Loucy (cell line): ENCODE measurements around the gene RALB.

Experiments
- H2AFZ ChIP-seq: fragments of 200-600 bp; sonication (generic); 2 replicates; pipeline ENCODE4 v1.6.0; 2016; ENCODE audit warnings: antibody characterized with exemption, mild to moderate bottlenecking, low read length, moderate library complexity
- H3F3A ChIP-seq: fragments of 200-600 bp; 2 replicates; pipeline ENCODE4 v1.6.0; 2016; ENCODE audit warnings: antibody characterized with exemption, low read depth, mild to moderate bottlenecking
- H3K27me3 ChIP-seq: fragments of 200-600 bp; sonication (generic); 2 replicates; pipeline ENCODE4 v1.6.1; 2014; ENCODE audit warnings: low read length, mild to moderate bottlenecking; ENCODE audit not compliant: insufficient read depth, poor library complexity, severe bottlenecking
- H3K36me3 ChIP-seq: fragments of 200-600 bp; sonication (generic); 2 replicates; pipeline ENCODE4 v1.6.1; 2016; ENCODE audit warnings: low read length; ENCODE audit not compliant: insufficient read depth
- H3K4me1 ChIP-seq: fragments of 200-600 bp; sonication (generic); 2 replicates; pipeline ENCODE4 v1.5.1; 2014; ENCODE audit warnings: low read length, mild to moderate bottlenecking; ENCODE audit not compliant: insufficient read depth, poor library complexity, severe bottlenecking
- H3K4me2 ChIP-seq: fragments of 200-600 bp; sonication (generic); 2 replicates; pipeline ENCODE4 v1.6.0; 2014; ENCODE audit warnings: antibody characterized with exemption, low read length, low read depth, mild to moderate bottlenecking; ENCODE audit not compliant: poor library complexity, severe bottlenecking
- H3K4me3 ChIP-seq: fragments of 200-600 bp; sonication (generic); 2 replicates; pipeline ENCODE4 v1.5.1; 2014; ENCODE audit warnings: low read length, mild to moderate bottlenecking, mixed read lengths; ENCODE audit not compliant: poor library complexity, severe bottlenecking
- H3K79me2 ChIP-seq: fragments of 200-600 bp; sonication (generic); 2 replicates; pipeline ENCODE4 v1.6.1; 2014; ENCODE audit warnings: low read length; ENCODE audit not compliant: insufficient read depth
- H3K9ac ChIP-seq: fragments of 200-600 bp; sonication (generic); 2 replicates; pipeline ENCODE4 v1.6.0; 2014; ENCODE audit warnings: mild to moderate bottlenecking, low read depth, low read length, moderate library complexity; ENCODE audit not compliant: poor library complexity, severe bottlenecking
- H3K9me2 ChIP-seq: fragments of 200-600 bp; sonication (generic); replicated peaks from 2 replicates; pipeline ENCODE4 v1.6.1; 2016; ENCODE audit warnings: low read depth, low read length, mixed read lengths
- H3K9me3 ChIP-seq: fragments of 200-600 bp; sonication (generic); 2 replicates; pipeline ENCODE4 v1.6.1; 2014; ENCODE audit warnings: mild to moderate bottlenecking, antibody characterized with exemption, low read length, low read depth; ENCODE audit not compliant: insufficient read depth
- H4K20me1 ChIP-seq: fragments of 200-600 bp; sonication (generic); 2 replicates; pipeline ENCODE4 v1.6.0; 2014; ENCODE audit warnings: antibody characterized with exemption, low read length, mild to moderate bottlenecking; ENCODE audit not compliant: insufficient read depth, poor library complexity, severe bottlenecking
- EZH2phosphoT487 ChIP-seq: fragments of 200-600 bp; IDR thresholded peaks from 2 replicates; pipeline ENCODE4 v1.6.1; 2018; ENCODE audit warnings: antibody characterized with exemption, mild to moderate bottlenecking, moderate library complexity, borderline replicate concordance
- TF ChIP-seq, protein P1 (sequence below): fragments of 200-600 bp; sonication (generic); conservative IDR thresholded peaks from 2 replicates; pipeline ENCODE4 v1.5.1; 2014; ENCODE audit warnings: mild to moderate bottlenecking, antibody characterized with exemption, low read length

The RALB gene

DNA sequence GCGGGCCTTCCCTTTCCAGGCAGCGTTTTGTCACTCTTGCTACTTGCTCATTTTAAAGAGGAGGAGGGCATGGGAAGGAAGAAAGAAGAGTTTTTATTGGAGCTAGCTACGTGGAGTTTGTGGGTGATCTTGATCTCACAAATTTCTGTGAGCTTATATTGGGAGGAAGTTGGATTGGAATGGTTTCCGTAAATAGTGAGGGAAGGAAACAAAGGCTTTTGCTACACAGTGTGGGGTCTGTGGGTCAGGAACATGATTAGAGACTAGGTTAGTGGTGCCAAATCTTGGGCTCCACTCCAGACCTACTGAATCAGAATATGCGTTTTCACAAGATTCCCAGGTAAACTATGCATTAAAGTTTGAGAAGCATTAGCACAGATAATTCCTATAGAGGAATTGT, 8.1 kb downstream of the RALB start:
- Histone ChIP-seq H3K9me3 (peaks cover 8% of the 10 kb centered on the region; the same call in 1 of the 2 replicates), H2AFZ (no peak overlapping the region), H3K9ac (no peak overlapping the region), H3K4me1 (peaks cover 38% of the 10 kb centered on the region), H3K4me3 (no peak overlapping the region), H3K27me3 (no peaks in the 10 kb centered on the region), H3K36me3 (no peaks in the 10 kb centered on the region), H3K4me2 (no peak overlapping the region), H3K79me2 (peaks cover 35% of the 10 kb centered on the region), H3F3A (no peaks in the 10 kb centered on the region), H3K9me2 (no peaks in the 10 kb centered on the region), H4K20me1 (no peaks in the 10 kb centered on the region)
- no peak for TF ChIP-seq EZH2phosphoT487
- TF ChIP-seq, protein P1, sequence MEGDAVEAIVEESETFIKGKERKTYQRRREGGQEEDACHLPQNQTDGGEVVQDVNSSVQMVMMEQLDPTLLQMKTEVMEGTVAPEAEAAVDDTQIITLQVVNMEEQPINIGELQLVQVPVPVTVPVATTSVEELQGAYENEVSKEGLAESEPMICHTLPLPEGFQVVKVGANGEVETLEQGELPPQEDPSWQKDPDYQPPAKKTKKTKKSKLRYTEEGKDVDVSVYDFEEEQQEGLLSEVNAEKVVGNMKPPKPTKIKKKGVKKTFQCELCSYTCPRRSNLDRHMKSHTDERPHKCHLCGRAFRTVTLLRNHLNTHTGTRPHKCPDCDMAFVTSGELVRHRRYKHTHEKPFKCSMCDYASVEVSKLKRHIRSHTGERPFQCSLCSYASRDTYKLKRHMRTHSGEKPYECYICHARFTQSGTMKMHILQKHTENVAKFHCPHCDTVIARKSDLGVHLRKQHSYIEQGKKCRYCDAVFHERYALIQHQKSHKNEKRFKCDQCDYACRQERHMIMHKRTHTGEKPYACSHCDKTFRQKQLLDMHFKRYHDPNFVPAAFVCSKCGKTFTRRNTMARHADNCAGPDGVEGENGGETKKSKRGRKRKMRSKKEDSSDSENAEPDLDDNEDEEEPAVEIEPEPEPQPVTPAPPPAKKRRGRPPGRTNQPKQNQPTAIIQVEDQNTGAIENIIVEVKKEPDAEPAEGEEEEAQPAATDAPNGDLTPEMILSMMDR = no peak

GRCh38 chr2:120261387-120262006, 8.8 kb downstream of the RALB start:
- H3K4me3 ChIP-seq = no peak overlapping the region
- no peaks in the 10 kb centered on the region for H4K20me1 ChIP-seq
- H3K79me2 ChIP-seq = peaks cover 29% of the 10 kb centered on the region
- H3K36me3 ChIP-seq = no peaks in the 10 kb centered on the region
- H3K9ac ChIP-seq = no peak overlapping the region
- H3K4me2 ChIP-seq = no peak overlapping the region
- H3F3A ChIP-seq = no peaks in the 10 kb centered on the region
- TF ChIP-seq, protein P1 = no peak
- no peak for TF ChIP-seq EZH2phosphoT487
- H3K9me2 ChIP-seq = no peaks in the 10 kb centered on the region
- no peak overlapping the region for H2AFZ ChIP-seq
- no peaks in the 10 kb centered on the region for H3K27me3 ChIP-seq
- H3K9me3 ChIP-seq = peaks cover 8% of the 10 kb centered on the region; the same call in 1 of the 2 replicates
- H3K4me1 ChIP-seq = peaks cover 31% of the 10 kb centered on the region

DNA sequence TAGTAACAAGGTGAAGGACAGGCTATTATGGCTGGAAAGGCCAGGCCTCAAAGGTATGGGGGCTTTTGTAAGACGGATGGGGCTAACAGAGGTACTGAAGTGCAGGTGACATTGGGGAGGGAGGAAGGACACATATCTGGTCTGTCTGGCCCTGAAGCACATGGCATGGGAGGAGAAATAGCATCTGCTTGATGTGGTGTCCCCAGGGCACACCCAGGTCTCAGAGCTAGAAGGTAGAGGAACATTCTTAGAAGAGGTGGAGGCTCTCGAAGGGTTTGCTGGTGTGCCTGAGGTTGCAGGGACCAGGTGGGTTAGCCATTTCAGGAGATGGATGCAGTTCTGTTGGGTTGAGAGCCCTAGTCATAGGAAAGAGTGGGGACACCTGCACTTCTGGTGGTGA, 9.5 kb downstream of the RALB start:
- Histone ChIP-seq H3F3A (no peaks in the 10 kb centered on the region), H3K79me2 (peaks cover 29% of the 10 kb centered on the region), H4K20me1 (no peaks in the 10 kb centered on the region), H3K36me3 (no peaks in the 10 kb centered on the region), H3K4me2 (no peak overlapping the region), H3K9ac (no peak overlapping the region), H3K9me2 (no peaks in the 10 kb centered on the region), H3K4me1 (peaks cover 24% of the 10 kb centered on the region), H3K4me3 (no peak overlapping the region), H3K9me3 (peaks cover 8% of the 10 kb centered on the region; the same call in 1 of the 2 replicates), H3K27me3 (no peaks in the 10 kb centered on the region), H2AFZ (no peak overlapping the region)
- TF ChIP-seq EZH2phosphoT487 = no peak
- TF ChIP-seq, protein P1 = no peak
